Head of caudate nucleus (tissue), 42 donors: ENCODE data around the gene NCOA3.

ENCODE experiments used
- DNase-seq, 42 donors: peaks; one replicate each; pipeline versions ENCODE4 v3.0.0 to v3.0.0-alpha.2; 2020 to 2021; ENCODE audit warnings: mixed read lengths in 7 of 42
- intact Hi-C: fragments of 100-400 bp; cut with DNase I; formaldehyde crosslinking; loops from one replicate; pipeline ENCODE4 v1.15.0; 2022

The NCOA3 gene

DNA sequence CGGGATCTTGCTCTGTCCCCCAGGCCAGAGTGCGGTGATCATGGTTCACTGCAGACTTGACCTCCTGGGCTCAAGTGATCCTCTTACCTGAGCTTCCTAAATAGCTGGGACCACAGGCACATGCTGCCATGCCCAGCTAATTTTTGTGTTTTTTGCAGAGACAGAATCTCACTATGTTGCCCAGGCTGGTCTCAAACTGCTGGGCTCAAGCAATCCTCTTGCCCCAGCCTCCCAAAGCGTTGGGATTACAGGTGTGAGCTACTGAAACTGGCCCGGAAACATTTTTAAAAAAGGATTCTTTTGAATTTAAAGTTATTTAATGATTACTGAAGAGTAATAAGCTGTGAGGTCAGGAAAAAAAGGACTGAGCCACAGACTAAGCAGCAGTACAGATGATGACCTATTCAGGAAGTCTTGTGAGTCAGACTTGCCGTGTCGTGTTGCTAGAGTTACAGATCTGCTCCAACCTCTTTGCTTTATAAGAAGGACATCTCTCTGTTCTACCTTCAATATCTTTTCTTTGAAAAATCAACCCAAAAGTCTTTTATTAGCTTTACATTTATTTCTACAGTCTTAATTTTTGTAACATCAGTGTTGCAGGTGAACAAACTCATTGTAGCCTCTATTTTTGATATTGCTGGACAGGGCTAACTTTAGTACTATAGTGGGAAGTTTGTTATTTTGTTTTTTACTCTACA lies 108.7 kb downstream of the NCOA3 start:
- intact Hi-C loops: loop anchor here (10.0 kb wide), 1 partner anchor 406 kb away; no protein-coding TSS in a partner anchor
- DNase-seq: no peak

DNA sequence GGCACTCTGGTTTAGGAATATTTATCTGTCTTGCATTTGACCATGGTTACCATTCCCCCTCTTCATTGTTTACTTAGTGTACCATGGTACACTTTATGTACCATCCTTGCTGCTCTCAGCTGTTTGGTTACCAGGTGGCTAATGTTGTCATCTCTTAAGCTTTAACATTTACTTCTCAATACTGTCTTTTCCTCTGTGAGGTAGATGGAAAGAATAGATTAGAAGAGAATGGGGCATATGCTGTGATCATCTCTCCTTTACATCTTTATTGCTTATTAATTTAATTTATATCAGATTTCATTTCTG lies 109.2 kb downstream of the NCOA3 start:
- no peak for DNase-seq
- intact Hi-C loops: loop anchor here (10.0 kb wide), 1 partner anchor 406 kb away; no protein-coding TSS in a partner anchor

DNA sequence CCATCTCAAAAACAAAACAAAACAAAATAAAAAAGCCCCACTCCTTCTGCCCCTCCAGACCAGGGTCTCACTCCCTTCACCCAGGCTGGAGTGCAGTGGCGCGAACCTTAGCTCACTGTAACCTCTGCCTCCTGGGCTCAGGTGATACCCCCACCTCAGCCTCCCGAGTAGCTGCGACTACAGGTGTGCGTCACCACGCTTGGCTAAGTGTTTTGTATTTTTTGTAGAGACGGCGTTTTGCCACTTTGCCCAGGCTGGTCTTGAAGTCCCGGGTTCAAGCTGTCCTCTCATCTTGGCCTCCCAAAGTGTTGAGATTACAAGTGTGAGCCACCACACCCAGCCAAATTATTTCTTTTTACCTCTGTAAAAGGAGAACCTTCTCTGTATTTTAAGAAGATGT lies 110.1 kb downstream of the NCOA3 start:
- no peak for DNase-seq
- intact Hi-C loops: loop anchor here (10.0 kb wide), 1 partner anchor 407 kb away; no protein-coding TSS in a partner anchor

DNA sequence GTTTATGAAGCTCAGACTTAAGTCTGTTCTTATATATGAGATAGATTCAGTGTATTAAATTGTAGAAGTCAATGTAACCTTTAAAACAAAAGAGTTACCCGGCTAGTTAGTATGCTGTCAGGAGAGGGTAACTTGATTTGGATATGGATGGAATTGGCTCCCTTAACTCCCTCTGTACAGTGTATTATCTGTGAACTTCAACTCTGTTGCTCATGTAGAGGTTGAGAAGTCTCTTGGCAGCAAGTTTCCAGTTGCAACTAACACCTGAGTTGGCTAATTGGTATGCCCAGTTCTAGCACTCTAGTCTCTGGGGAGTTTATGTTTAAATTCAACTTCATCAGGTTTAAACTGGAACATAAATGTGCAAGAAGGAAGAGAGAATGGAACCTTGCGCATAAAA lies 111.0 kb downstream of the NCOA3 start:
- DNase-seq: no peak
- intact Hi-C loops: loop anchor here (10.0 kb wide), 1 partner anchor 408 kb away; no protein-coding TSS in a partner anchor

DNA sequence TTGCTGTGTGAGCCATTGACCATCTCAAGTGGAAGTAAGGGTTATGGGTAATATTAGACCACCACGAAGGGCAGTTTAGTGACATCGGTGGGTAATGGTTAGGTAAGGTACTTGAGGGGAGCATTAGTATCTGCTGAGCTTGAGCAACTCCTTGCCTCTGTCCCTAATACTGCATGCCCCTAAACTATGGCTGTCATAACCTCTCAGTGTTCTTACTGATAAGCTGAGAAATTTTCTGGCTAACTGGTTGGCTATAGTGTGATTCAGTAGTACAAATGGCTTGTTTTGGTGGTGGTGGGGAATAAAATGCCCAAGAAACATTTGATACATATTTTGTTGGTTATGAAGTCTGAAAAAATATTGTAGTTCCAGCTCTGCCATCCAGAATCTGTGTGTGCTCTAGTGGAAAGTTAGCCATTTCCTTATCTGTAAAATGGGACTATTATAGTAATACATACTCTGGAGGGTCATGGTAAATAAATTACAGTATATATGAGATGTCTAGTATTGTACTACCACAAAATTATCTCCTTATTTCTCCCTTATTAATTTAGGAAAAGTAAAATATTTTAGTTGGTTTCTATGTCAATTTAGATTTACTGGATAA lies 113.1 kb downstream of the NCOA3 start:
- DNase-seq: no peak
- intact Hi-C loops: loop anchor here (10.0 kb wide), 1 partner anchor 410 kb away; no protein-coding TSS in a partner anchor

DNA sequence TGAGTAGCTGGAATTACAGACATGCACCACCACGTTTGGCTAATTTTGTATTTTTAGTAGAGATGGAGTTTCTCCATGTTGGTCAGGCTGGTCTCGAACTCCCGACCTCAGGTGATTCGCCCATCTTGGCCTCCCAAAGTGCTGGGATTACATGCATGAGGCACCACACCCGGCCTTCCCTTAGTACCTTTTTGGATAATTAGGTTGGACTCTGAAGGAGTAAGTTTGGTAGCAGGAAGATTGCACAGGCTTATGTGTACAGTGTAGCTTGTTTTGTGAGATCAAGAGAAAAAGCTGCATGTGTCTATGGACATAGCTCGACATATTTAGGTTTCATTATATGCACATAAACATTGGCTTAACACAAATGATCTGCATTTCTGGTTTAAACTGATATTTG lies 116.8 kb downstream of the NCOA3 start:
- DNase-seq: no peak
- intact Hi-C loops: loop anchor here (10.0 kb wide), 1 partner anchor 414 kb away; no protein-coding TSS in a partner anchor

DNA sequence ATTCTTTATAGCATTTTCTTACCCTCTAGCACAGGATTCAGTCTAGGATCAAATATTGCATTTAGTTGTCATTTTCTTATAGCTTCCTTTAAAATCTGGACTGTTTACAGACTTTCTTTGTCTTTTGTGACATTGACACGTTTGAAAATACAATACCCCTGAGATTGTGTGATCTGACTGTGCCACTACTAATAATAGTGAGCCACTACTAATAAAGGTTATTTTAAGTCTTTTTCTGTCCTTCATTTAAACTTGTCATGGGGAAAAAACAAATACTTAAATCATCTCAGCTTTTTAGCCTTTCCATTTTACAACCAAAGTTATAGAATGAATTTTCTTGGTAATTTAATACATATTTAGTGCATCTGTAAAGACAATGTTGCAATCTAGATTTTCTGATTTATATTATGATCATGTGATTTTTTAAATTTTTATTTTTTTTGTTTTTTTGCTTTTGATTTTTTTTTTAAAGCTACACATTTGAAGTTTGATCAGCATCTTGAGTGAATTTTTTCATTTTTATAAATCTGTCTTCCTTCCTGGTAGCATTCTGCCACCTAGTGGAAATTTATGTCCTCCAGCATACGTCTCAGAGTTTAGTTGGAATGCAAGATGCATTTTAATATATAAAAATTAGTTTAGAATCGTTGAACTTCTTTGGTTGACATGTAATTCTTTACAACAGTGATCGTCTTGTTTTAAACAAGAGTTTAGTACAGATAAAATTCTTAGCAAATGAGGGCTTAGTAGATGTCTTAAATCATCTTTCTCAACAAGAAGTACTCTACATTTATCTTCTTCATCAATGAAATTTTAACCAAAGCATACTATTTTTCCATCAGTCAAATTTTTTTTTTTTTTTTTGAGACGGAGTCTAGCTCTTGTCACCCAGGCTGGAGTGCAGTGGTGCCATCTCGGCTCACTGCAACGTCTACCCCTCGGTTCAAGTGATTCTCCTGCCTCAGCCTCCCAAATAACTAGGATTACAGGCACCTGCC lies 119.4 kb downstream of the NCOA3 start:
- DNase-seq: peak in 8 of 42 donors; percentile 6 to 40 (median 11)
- intact Hi-C loops: no loop called here

DNA sequence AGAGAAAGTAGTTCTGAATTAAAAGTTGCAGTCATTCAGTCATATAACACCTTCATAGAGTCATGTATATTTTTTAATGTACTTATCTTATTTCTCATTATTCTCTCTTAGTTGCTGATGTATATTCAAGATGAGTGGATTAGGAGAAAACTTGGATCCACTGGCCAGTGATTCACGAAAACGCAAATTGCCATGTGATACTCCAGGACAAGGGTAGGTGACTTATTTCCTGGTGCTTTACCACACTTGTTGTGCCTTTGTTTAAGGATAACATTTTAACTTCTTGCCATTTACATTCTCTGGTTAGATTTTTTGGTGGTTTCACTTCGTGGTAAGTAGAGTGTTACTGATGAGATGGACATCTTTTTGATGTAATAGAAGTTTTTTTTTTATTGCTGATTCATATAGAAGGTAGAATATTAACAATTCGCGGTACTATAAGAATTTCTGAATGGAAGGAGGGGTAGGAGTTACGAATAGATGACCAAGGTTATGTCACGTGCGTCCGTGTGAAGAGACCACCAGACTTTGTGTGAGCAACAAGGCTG lies 120.5 kb downstream of the NCOA3 start:
- no peak for DNase-seq
- intact Hi-C loops: no loop called here

DNA sequence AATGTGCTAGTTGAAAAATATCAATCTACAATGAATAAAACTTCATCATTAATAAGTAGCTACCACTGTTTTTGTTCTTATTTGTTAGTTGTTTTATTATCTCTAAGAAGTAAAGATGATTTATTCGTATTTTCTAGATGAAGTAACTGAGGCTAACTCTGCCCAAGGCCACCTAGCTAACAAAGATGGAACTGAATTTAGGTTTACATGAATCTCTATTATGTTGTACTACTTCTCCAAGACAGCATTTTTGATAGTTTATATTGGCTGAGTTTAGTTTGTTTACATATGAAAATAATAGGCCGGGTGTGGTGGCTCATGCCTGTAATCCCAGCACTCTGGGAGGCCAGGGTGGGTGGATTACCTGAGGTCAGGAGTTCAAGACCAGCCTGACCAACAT lies 121.5 kb downstream of the NCOA3 start:
- intact Hi-C loops: no loop called here
- DNase-seq: no peak

DNA sequence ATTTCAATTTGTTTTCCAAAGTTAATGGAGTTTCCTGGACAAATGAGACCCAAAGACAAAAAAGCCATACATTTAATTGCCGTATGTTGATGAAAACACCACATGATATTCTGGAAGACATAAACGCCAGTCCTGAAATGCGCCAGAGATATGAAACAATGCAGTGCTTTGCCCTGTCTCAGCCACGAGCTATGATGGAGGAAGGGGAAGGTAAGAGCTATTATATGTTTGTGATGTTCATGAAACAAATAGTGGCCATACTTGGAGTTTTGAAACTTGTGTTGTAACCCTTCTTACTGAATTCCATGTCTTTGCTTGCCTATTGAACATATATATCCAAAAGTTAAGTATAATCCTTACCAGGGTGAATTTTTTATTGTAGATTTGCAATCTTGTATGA lies 125.9 kb downstream of the NCOA3 start:
- intact Hi-C loops: no loop called here
- no peak for DNase-seq

DNA sequence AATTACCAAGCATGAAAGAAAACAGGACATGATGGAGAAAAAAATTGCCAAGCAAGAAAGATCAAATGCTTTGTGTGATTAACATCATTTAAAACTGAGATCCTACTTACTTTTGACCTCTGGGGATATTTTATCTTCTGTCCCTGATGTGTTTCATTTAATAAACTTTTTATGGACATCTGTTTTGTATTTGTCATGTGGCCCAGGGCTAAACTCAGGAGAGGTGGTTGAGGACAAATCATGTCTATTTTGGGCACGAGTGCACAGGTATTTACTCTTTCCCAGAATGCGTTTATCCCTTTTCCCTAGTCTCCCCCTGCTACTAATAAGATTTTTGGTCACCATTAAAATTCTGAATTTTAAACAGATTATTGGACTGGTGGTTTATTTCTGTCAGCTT lies 128.2 kb downstream of the NCOA3 start:
- intact Hi-C loops: no loop called here
- no peak for DNase-seq

DNA sequence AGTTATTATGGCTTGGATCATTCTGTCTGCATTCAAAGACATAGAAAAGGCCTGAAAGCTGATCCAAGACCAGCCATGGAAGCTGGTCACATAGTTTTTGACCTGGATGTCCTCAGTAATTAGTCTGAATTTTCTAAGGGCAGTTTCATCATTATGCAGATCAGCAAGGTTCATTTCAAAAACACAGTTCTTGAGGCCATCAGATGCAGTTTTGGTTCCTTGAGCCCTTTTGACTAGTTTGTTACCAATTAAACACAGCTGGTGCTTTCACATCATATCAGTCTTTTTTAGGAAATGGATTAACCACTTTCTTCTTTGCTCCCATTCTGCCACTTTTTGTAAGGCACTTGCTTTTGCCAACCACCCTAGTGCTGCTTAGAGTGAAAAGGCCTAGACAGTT lies 129.4 kb downstream of the NCOA3 start:
- intact Hi-C loops: no loop called here
- no peak for DNase-seq

DNA sequence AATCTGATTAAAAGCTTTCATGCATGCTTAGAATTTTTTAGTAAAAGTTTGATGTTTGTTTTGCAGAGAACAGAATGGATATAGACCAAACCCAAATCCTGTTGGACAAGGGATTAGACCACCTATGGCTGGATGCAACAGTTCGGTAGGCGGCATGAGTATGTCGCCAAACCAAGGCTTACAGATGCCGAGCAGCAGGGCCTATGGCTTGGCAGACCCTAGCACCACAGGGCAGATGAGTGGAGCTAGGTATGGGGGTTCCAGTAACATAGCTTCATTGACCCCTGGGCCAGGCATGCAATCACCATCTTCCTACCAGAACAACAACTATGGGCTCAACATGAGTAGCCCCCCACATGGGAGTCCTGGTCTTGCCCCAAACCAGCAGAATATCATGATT lies 133.6 kb downstream of the NCOA3 start:
- DNase-seq: no peak
- intact Hi-C loops: no loop called here

DNA sequence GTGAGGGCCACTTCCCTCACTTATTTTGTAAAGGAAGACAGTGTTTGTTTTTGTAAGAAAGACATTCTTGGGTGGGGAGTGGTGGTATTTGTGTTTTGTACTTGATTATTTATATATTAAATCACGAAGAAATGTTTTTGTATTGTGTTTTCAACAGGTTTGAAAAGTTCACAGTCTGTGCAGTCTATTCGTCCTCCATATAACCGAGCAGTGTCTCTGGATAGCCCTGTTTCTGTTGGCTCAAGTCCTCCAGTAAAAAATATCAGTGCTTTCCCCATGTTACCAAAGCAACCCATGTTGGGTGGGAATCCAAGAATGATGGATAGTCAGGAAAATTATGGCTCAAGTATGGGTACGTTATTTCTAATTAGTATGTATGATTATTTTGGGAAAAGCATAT lies 137.2 kb downstream of the NCOA3 start:
- intact Hi-C loops: no loop called here
- DNase-seq: no peak

DNA sequence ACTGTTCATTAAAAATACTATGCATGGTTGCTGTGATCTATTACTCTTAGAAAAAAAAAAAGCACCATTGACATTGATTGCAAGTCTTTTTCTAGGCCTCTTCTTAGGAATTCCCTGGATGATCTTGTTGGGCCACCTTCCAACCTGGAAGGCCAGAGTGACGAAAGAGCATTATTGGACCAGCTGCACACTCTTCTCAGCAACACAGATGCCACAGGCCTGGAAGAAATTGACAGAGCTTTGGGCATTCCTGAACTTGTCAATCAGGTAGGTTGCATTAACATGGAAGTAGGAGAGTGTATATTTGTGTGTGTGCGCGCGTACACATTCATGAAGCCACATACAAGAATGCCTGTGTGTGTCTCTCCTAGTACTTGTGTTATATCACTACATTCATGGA lies 140.4 kb downstream of the NCOA3 start:
- intact Hi-C loops: no loop called here
- DNase-seq: no peak

DNA sequence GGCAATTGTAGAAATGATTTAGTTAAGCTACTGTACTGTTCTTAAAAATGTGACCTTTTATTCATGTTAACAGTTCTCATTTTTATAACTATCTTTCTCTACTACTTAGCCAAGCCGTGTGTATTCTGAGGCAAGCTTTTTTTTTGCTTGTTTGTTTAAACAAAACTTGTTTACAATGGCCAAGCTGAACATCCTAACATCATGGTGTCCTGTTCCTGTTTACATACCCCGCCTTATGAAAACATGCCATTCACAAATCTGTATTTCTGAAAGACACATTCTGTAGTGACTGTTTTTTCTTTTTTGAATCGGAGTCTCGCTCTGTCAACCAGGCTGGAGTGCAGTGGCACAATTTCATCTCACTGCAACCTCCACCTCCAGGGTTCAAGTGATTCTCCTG lies 140.9 kb downstream of the NCOA3 start:
- DNase-seq: no peak
- intact Hi-C loops: no loop called here

DNA sequence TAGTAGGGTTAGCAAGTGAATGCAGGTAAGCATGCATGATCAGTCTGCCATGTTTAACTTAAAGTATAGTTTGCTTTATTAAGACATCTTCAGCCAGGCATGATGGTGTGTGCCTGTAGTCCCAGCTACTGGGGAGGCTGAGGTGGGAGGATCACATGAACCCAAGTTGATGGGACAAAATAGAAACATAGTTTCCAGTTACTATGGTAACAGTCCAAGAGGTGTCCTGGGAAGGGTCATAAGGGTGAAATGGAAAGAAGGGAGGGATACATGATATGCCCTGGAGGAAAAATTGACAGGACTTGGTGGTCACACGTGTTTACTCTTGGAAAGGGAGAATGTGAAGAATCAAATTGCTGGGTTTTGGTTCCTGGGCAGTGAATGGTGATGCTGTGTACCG lies 143.9 kb downstream of the NCOA3 start:
- intact Hi-C loops: no loop called here
- no peak for DNase-seq

DNA sequence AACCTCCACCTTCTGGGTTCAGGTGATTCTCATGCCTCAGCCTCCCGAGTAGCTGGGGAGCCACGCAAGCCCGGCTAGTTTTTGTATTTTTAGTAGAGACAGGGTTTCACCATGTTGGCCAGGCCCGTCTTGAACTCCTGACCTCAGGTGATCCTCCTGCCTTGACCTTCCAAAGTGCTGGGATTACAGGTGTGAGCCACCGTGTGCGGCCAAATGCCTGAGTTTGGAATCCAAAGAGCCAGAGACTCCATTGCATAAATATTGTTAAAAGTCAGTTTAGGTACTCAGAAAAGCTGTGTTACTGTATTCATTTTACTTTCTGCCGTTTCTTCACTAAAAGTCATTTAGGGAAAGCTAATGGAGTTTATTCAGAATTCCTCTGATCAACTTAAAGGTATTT lies 146.3 kb downstream of the NCOA3 start:
- intact Hi-C loops: no loop called here
- DNase-seq: no peak

DNA sequence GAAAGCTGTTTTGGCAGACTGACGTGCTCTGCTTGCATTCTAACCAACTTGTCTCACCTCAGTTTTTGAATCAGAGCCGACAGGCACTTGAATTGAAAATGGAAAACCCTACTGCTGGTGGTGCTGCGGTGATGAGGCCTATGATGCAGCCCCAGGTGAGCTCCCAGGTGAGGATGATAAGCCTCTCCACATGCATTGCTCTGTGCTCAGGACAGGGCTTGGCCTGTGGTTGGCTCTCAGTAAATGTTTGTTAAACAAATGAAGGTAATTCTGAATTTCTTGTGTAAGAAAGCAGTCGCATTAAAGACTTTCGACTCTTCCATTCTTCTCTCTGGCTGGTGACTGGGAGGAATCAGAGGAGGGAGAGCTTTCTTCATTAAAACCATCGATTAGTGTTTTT lies 147.3 kb downstream of the NCOA3 start:
- no peak for DNase-seq
- intact Hi-C loops: no loop called here

DNA sequence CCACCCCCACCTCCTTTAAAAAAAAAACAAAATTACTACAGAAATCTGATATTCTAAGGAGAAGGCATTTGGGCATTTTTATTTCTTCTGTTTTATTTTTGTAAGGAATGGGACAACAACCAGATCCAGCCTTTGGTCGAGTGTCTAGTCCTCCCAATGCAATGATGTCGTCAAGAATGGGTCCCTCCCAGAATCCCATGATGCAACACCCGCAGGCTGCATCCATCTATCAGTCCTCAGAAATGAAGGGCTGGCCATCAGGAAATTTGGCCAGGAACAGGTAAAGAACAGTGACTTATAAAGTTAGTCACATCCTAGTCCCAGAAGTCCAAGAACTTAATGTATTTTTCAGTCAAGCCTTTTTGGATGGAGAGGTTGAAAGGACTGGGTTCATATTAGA lies 150.6 kb downstream of the NCOA3 start:
- no peak for DNase-seq

More for the DNA sequence above, 150.6 kb downstream of the NCOA3 start:
- intact Hi-C loops: no loop called here
